ENCODE measurements around the gene SKAP1. TPM values are rescaled to one million over a fixed set of nuclear protein-coding genes. Genes with fewer than 3 reads are reported as not detected.

SKAP1 gene
- polyA plus RNA-seq, 3 donors: 0.13 to 1.0 (median 0.52) TPM

- no peak for DNase-seq
- intact Hi-C loops (cut with micrococcal nuclease): loop anchor here (2.0 to 10.0 kb wide), 4 partner anchors 45 to 105 kb away; no protein-coding TSS in a partner anchor
- no peak overlapping the region for H3K9ac ChIP-seq (ENCODE audit: insufficient read depth, low read length, poor library complexity, severe bottlenecking)
- no peaks in the 10 kb centered on the region for H3K27me3 ChIP-seq (ENCODE audit: control insufficient read depth in 2 of 2, insufficient read depth in 2 of 2, low read length in 2 of 2)
- Mint-ChIP-seq H3K36me3 (peaks cover 23 to 25% of the 10 kb centered on the region in 2 donors), H3K27me3 (ENCODE audit: low read depth in 3 of 3) (peaks cover 0 to 8% (median 6%) of the 10 kb centered on the region in 3 donors), H3K4me3 (no peak overlapping the region), H3K27ac (no peak overlapping the region), H3K9me3 (no peaks in the 10 kb centered on the region), H3K4me1 (no peaks in the 10 kb centered on the region)
- no peak overlapping the region for H3K4me3 ChIP-seq (replicated peaks in 1 of 3; ENCODE audit: low read depth in 2 of 3, low read length in 3 of 3)
- no peak overlapping the region for H3K4me2 ChIP-seq (replicated peaks; ENCODE audit: extremely low read depth, low read length, poor library complexity, severe bottlenecking)
- 50% methylated on average over 2 of the region's 5 CpGs for WGBS (ENCODE audit: insufficient coverage)
- H2AFZ ChIP-seq (ENCODE audit: insufficient read depth, low read depth, low read length, poor library complexity, severe bottlenecking): no peak overlapping the region
- peaks cover 15% of the 10 kb centered on the region for H4K20me1 ChIP-seq (ENCODE audit: insufficient read depth, low read length)
- H3K4me1 ChIP-seq (ENCODE audit: control insufficient read depth in 1 of 2, insufficient read depth in 2 of 2, low read length in 2 of 2): no peaks in the 10 kb centered on the region
- H3K9me3 ChIP-seq (replicated peaks in 1 of 2; ENCODE audit: control insufficient read depth in 1 of 2, insufficient read depth in 1 of 2, low read length in 2 of 2): no peaks in the 10 kb centered on the region
- no peaks in the 10 kb centered on the region for H3K79me2 ChIP-seq (ENCODE audit: insufficient read depth, low read length)
- H3K27ac ChIP-seq (ENCODE audit: low read depth in 1 of 2, low read length in 2 of 2): no peak overlapping the region
- TF ChIP-seq CTCF (IDR thresholded peaks at IDR 0.05): no peak
- H3K36me3 ChIP-seq (replicated peaks in 1 of 2; ENCODE audit: control insufficient read depth in 1 of 2, insufficient read depth in 2 of 2, low read length in 2 of 2): peaks cover 14 to 27% of the 10 kb centered on the region in 2 donors
Measured at GRCh38 chr17:48129981-48130380, 300.0 kb downstream of the SKAP1 start.

GRCh38 chr17:48128400-48128799 is 301.6 kb downstream of the SKAP1 start:
- H2AFZ ChIP-seq (ENCODE audit: insufficient read depth, low read depth, low read length, poor library complexity, severe bottlenecking): no peak overlapping the region
- H3K79me2 ChIP-seq (ENCODE audit: insufficient read depth, low read length): no peaks in the 10 kb centered on the region

More at GRCh38 chr17:48128400-48128799, 301.6 kb downstream of the SKAP1 start:
- DNase-seq: no peak
- intact Hi-C loops (cut with micrococcal nuclease): loop anchor here in 1 of 2 donors (5.0 kb wide), 1 partner anchor 101 kb away; no protein-coding TSS in a partner anchor
- no CpG with 5 or more reads among the region's 5 CpGs for WGBS (ENCODE audit: insufficient coverage)
- no peak overlapping the region for H3K4me2 ChIP-seq (replicated peaks; ENCODE audit: extremely low read depth, low read length, poor library complexity, severe bottlenecking)
- Mint-ChIP-seq H3K4me1 (no peaks in the 10 kb centered on the region), H3K4me3 (no peak overlapping the region), H3K36me3 (peaks cover 35 to 39% of the 10 kb centered on the region in 2 donors), H3K27ac (peak overlapping the region in 2 of 7 donors; percentile 12 to 13), H3K27me3 (ENCODE audit: low read depth in 3 of 3) (peaks cover 0 to 8% (median 6%) of the 10 kb centered on the region in 3 donors), H3K9me3 (no peaks in the 10 kb centered on the region)
- no peaks in the 10 kb centered on the region for H3K9me3 ChIP-seq (replicated peaks in 1 of 2; ENCODE audit: control insufficient read depth in 1 of 2, insufficient read depth in 1 of 2, low read length in 2 of 2)
- H3K9ac ChIP-seq (ENCODE audit: insufficient read depth, low read length, poor library complexity, severe bottlenecking): no peak overlapping the region
- H3K36me3 ChIP-seq (replicated peaks in 1 of 2; ENCODE audit: control insufficient read depth in 1 of 2, insufficient read depth in 2 of 2, low read length in 2 of 2): peaks cover 27 to 39% of the 10 kb centered on the region in 2 donors
- H3K4me3 ChIP-seq (replicated peaks in 1 of 3; ENCODE audit: low read depth in 2 of 3, low read length in 3 of 3): no peak overlapping the region
- no peaks in the 10 kb centered on the region for H3K27me3 ChIP-seq (ENCODE audit: control insufficient read depth in 2 of 2, insufficient read depth in 2 of 2, low read length in 2 of 2)
- H4K20me1 ChIP-seq (ENCODE audit: insufficient read depth, low read length): peaks cover 22% of the 10 kb centered on the region
- H3K4me1 ChIP-seq (ENCODE audit: control insufficient read depth in 1 of 2, insufficient read depth in 2 of 2, low read length in 2 of 2): no peaks in the 10 kb centered on the region
- H3K27ac ChIP-seq (ENCODE audit: low read depth in 1 of 2, low read length in 2 of 2): no peak overlapping the region
- no peak for TF ChIP-seq CTCF (IDR thresholded peaks at IDR 0.05)
